Caki2 (cell line): ENCODE measurements around the gene OCRL. TPM values are rescaled to one million over a fixed set of nuclear protein-coding genes. Genes with fewer than 3 reads are reported as not detected.

Experiments used
- DNase-seq: peaks from one replicate; pipeline ENCODE4 v3.0.0-alpha.2; 2015; ENCODE audit warnings: low read depth
- in situ Hi-C: cut with HindIII; loops from 2 replicates; pipeline ENCODE4 v1.10.0; 2016; ENCODE audit warnings: low sequenced_read_pairs, low pct_unique_long_range_greater_than_20kb, mixed read lengths
- total RNA-seq: library from RNA; depleted of rRNA; stranded (reverse); fragments of >200 nt; shearing (Covaris generic); gene quantifications from 2 replicates; pipeline ENCODE4 v1.2.3, GENCODE V29; 2014; ENCODE audit warnings: low replicate concordance

Gene OCRL
- total RNA-seq, 1 experiment from 2014 or later = 22.8 TPM

DNA sequence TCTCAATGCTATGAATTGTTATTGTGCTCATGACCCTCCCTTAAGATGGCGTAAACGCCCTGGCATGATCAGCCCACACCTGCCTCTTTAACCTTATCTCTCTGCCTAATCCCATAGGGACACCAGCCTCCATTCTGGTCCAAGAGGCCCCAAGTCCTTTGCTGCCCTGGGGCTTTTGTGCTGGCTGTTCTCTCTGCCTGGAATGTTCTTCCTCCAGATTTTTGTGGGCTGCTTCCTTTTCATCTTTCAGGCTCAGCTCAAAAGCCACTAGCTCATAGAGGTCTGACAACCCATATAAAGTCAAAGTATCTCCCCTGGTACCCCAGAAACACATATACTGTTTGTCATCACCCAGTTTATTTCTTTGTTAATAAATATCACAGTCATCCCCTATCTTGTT lies 72.3 kb downstream of the OCRL start:
- in situ Hi-C loops = no loop called here
- no peak for DNase-seq

GRCh38 chrX:129613596-129613995 lies 73.5 kb downstream of the OCRL start:
- DNase-seq = no peak
- in situ Hi-C loops = no loop called here

GRCh38 chrX:129614481-129615255 lies 74.6 kb downstream of the OCRL start:
- DNase-seq = no peak
- in situ Hi-C loops = no loop called here

DNA sequence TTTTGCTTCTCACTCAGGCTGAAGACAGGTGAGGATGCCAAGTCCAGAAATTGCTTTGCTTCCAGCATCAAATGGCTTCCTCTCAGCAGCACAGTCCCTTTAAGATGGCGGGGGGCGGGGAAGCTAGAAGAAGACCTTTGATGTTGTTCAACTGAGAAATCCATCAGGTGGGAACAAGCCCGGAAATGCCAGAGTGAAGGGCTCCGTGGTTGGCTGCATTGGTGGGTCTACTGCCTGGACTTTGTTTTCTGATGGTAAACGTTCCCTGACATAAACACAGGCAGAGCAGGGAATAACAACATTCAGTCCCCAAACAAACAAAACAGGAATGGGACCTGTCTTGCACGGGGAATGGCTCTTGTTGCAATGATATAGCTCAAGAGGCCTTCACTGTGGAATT lies 77.4 kb downstream of the OCRL start:
- DNase-seq = no peak
- in situ Hi-C loops = no loop called here

DNA sequence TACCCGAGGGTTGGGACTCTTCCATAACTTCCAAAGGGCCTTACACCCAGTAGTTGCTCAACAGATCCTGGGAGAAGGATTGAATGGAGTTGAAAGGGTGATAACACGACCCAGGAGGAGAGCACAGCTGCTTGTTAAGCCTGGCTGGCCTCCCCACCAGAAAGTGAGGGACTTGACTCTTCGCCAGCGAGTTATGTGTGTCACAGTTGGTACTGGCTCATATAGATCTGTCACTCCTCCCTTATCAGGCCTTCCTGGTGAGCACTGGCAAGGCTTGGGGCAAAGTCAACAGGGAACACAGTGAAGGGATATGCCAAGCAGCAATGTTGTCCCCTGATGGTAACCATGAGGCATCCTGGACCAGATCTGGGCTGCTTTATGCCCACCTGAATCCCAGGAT lies 78.9 kb downstream of the OCRL start:
- in situ Hi-C loops = no loop called here
- no peak for DNase-seq

DNA sequence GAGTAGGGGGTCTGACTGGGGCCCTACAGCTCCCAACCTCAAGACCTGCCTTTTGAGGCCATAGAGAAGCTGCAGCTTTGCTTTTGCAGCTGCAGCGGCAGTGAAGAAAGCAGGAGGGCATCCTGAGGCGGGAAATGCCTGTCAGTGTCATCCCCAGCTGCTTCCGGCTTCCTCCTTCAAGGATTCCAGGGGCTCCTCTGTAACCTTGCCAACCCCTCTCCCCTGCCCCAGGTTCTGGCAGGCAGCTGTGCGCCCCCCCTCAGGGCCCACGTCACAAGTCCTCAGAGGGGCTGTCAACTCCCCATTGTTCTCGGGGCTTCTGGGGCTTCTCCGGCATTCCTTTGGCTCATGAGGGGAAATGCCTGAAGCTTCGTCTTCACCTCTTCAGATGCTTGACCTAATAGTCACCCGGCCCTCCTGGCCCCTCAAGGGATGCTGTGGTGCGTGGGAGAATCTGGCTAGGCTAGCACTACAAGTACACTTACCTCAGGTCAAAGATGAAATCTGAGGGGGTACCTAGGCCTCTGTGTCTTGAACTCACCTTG lies 82.8 kb downstream of the OCRL start:
- no peak for DNase-seq
- in situ Hi-C loops = no loop called here

GRCh38 chrX:129626026-129626425 lies 86.0 kb downstream of the OCRL start:
- DNase-seq = no peak
- in situ Hi-C loops = no loop called here

DNA sequence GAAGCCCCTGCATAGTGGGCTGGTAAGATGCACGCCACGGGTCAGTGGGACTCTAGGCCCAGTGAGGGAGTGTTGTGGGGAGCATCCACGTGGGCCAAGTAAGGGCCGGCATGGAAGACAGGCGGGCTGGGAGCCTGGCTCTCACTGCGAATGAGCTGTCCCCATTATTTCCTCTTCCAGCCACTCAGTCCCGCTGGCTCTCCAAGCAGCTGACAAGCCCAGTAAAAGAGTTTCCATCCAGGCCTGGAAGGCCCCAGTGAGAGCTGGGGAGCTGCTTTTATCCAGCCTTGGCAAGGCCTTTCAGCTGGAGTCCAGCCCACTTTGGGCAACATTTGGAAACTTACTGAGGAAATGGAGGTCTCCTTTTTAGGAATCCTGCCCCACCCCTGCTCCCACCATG lies 89.8 kb downstream of the OCRL start:
- in situ Hi-C loops = no loop called here
- no peak for DNase-seq

DNA sequence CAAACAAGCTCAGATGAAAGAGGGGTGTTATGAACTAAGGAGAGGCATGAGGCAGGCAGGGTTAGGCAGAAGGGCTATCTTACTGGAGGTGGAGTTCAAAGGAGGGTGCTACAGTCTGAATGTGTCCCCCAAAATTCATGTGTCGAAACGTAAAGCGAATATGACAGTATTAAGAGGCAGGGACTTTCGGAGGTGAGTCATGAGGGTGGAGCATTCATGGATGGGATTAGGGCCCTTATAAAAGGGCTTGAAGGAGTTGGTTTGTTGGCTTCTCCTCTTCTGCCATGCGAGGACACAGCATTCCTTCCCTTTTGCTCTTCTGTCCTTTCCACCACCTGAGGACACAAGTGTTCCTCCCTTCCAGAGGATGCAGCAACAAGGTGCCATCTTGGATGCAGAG lies 91.8 kb downstream of the OCRL start:
- in situ Hi-C loops = no loop called here
- no peak for DNase-seq

DNA sequence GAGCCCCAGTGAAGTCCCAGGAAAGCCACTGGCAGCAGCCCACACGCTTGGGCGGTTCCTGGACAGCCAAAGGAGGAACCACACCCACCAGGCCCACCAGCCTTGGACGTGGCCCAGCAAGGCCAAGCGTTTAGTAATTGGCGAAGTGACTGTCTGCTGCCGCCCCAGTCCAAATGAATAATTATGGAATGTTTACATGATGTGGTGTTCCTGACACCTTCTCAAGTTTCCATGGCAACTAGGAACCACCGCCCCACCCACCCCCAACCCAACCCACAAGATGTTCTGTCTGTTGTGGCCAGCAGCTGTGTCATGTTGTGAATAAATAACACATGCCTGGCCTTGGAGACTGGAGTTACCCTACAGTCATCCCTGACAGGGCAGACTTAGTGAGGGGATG lies 92.4 kb downstream of the OCRL start:
- DNase-seq = peak; percentile 35
- in situ Hi-C loops = no loop called here

- in situ Hi-C loops = no loop called here
- no peak for DNase-seq
These were observed 94.5 kb downstream of the OCRL start for GRCh38 chrX:129634541-129634940.

GRCh38 chrX:129636175-129636681 lies 96.2 kb downstream of the OCRL start:
- DNase-seq = no peak
- in situ Hi-C loops = no loop called here

GRCh38 chrX:129637217-129638109 lies 97.4 kb downstream of the OCRL start:
- peak; percentile 32 for DNase-seq
- in situ Hi-C loops = no loop called here

DNA sequence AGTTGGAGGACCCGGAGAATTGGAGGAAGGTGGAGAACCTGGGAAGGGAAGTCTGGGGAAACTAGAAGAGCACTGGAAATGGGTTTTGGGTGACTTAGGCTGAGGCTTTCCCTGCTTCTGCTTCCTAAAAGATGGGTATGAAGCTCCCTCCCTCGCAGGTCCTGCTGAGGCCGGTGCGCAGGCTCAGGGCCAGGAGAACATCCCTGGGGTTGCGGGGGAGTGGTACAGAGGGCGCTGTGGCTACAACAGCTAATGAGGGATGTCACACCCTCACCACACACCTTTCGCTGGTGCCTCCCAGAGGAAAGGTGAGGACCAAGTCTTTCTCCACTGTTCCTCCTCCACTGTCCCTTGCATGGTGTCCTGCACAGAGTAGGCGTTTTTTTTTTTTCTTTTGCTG lies 98.9 kb downstream of the OCRL start:
- DNase-seq = no peak
- in situ Hi-C loops = no loop called here

DNA sequence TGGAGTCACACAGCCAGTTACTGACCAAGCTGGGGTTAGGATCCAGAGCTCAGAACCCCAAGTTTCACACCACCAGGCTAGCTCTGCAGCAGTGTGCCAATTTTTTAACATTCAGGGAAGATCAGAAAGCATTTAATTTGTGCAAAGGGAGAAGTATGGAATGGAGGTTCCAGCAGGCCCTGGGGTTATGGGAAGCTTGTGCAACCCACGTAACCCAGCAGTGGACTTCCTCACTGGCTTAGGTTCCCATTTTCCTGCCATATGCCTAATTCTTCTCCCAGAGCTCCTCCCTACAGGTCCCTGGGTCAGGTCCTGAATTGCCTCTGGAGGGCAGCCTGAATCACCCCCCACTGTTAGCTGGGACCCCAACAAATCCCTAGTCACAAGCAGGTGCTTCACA lies 100.7 kb downstream of the OCRL start:
- in situ Hi-C loops = no loop called here
- no peak for DNase-seq

GRCh38 chrX:129641469-129641868 lies 101.4 kb downstream of the OCRL start:
- DNase-seq = no peak
- in situ Hi-C loops = no loop called here

DNA sequence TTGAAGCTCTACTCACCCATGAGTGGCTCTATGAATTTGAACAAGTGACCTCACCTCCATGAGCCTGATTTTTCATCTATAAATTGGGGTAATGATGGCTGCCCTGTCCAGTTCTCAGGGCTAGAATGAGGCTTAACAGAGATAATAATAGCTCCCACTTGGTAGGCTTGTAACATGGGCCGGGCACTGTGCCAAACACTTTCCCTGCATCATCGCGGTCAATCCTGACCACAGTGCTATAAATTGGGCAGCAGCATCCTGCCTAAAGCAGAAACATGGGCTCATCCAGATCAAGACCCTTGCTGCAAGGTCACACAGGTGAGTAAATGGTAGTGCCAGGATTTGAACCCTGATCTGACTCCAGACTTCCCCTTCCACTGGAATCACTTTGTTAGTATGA lies 101.9 kb downstream of the OCRL start:
- no peak for DNase-seq
- in situ Hi-C loops = no loop called here
